H1 (cell line): ENCODE results near the gene CDHR5. TPM values are rescaled to one million over a fixed set of nuclear protein-coding genes. Genes with fewer than 3 reads are reported as not detected.

Experiments used
- CTCF ChIA-PET: fragments of 300-600 bp; sonication (Branson Sonifier 250); formaldehyde crosslinking; loops from one replicate; lab custom pipeline; 2021; ENCODE audit not compliant: partially characterized antibody; lab: Charles Lee
- POLR2A ChIA-PET: fragments of 300-600 bp; sonication (Branson Sonifier 250); formaldehyde crosslinking; loops from one replicate; lab custom pipeline; 2021; ENCODE audit warnings: inconsistent platforms; ENCODE audit not compliant: partially characterized antibody; lab: Charles Lee
- DNase-seq, 2 experiments: peaks; one replicate each; pipeline versions ENCODE4 v3.0.0 to v3.0.0-alpha.2; 2010 to 2022; ENCODE audit warnings: low spot score in 2 of 2, low read depth in 1 of 2, mixed read lengths in 1 of 2
- FAIRE-seq: peaks from 2 replicates; lab custom pipeline; 2011; peaks lifted over from hg19 to GRCh38; lab: Jason Lieb, UNC
- H2AFZ ChIP-seq: 2 replicates; pipeline ENCODE4 v1.8.1; 2012; ENCODE audit warnings: low read length, inconsistent platforms
- H2AK5ac ChIP-seq: 2 replicates; pipeline ENCODE4 v1.6.1; 2013; ENCODE audit warnings: low read depth, low read length
- H2BK120ac ChIP-seq: replicated peaks from 2 replicates; pipeline ENCODE3; 2013; ENCODE audit warnings: low read depth, low read length, inconsistent platforms
- H2BK12ac ChIP-seq: 2 replicates; pipeline ENCODE4 v1.6.1; 2013; ENCODE audit warnings: low read depth, low read length
- H2BK15ac ChIP-seq: 2 replicates; pipeline ENCODE4 v1.6.1; 2013; ENCODE audit warnings: low read length
- H2BK20ac ChIP-seq: 2 replicates; pipeline ENCODE4 v1.6.1; 2013; ENCODE audit warnings: low read length
- H2BK5ac ChIP-seq: 2 replicates; pipeline ENCODE4 v1.6.1; 2013; ENCODE audit warnings: low read depth, low read length
- H3K14ac ChIP-seq: 2 replicates; pipeline ENCODE4 v1.6.1; 2013; ENCODE audit warnings: inconsistent platforms; ENCODE audit not compliant: insufficient read length
- H3K18ac ChIP-seq: 2 replicates; pipeline ENCODE4 v1.6.1; 2013; ENCODE audit warnings: low read length; ENCODE audit errors: extremely low read depth
- H3K23ac ChIP-seq: 2 replicates; pipeline ENCODE4 v1.6.1; 2013; ENCODE audit warnings: inconsistent platforms; ENCODE audit not compliant: insufficient read length
- H3K23me2 ChIP-seq: 2 replicates; pipeline ENCODE4 v1.6.1; 2013; ENCODE audit warnings: low read depth, low read length
- H3K27ac ChIP-seq: 2 replicates; pipeline ENCODE4 v1.6.1; 2011; ENCODE audit warnings: low read depth, low read length, inconsistent platforms
- H3K27me3 ChIP-seq, 4 experiments: replicated peaks in 1 of 4; 1 replicate in 1 of 4; 2 replicates in 3 of 4; pipeline versions ENCODE4 v1.6.1 to v1.8.1; 2011 to 2013; ENCODE audit warnings: low read length in 3 of 4, mild to moderate bottlenecking in 3 of 4, inconsistent platforms in 2 of 4, mixed read lengths in 2 of 4, moderate library complexity in 1 of 4; ENCODE audit not compliant: control insufficient read depth in 3 of 4, insufficient read depth in 3 of 4; ENCODE audit errors: extremely low read depth in 1 of 4
- H3K36me3 ChIP-seq, 4 experiments: 2 replicates each; pipeline versions ENCODE4 v1.6.1 to v1.8.1; 2011 to 2013; ENCODE audit warnings: mild to moderate bottlenecking in 4 of 4, low read length in 3 of 4, moderate library complexity in 2 of 4, control low read depth in 1 of 4, inconsistent platforms in 1 of 4; ENCODE audit not compliant: insufficient read depth in 4 of 4, control insufficient read depth in 2 of 4
- H3K4ac ChIP-seq: replicated peaks from 2 replicates; pipeline ENCODE3; 2013; ENCODE audit warnings: low read length, low read depth, mixed read lengths, inconsistent platforms; ENCODE audit not compliant: insufficient read length
- H3K4me1 ChIP-seq, 4 experiments: replicated peaks in 1 of 4; 1 replicate in 1 of 4; 2 replicates in 3 of 4; pipeline versions ENCODE4 v1.6.1 to v1.8.1; 2011 to 2013; ENCODE audit warnings: low read length in 3 of 4, inconsistent platforms in 2 of 4, mixed read lengths in 1 of 4; ENCODE audit not compliant: insufficient read depth in 4 of 4, control insufficient read depth in 3 of 4
- H3K4me2 ChIP-seq, 2 experiments: 2 replicates each; pipeline versions ENCODE4 v1.6.1 to v1.8.1; 2011 to 2013; ENCODE audit warnings: low read depth in 2 of 2, low read length in 2 of 2, control low read depth in 1 of 2, inconsistent platforms in 1 of 2, mild to moderate bottlenecking in 1 of 2; ENCODE audit not compliant: insufficient read depth in 1 of 2
- H3K4me3 ChIP-seq, 4 experiments: fragments of 200-600, 300-600 bp in 1 of 4; sonication (generic), shearing (Covaris generic), sonication (Bioruptor Twin) in 1 of 4; 2 replicates each; pipeline versions ENCODE4 v1.5.1 to v1.8.1; 2011 to 2016; ENCODE audit warnings: low read length in 4 of 4, low read depth in 3 of 4, control low read depth in 2 of 4, inconsistent platforms in 2 of 4, mild to moderate bottlenecking in 2 of 4, mixed read lengths in 1 of 4, moderate library complexity in 1 of 4; ENCODE audit not compliant: insufficient read depth in 2 of 4; ENCODE audit errors: extremely low read depth in 1 of 4
- H3K56ac ChIP-seq: replicated peaks from 2 replicates; pipeline ENCODE3; 2013; ENCODE audit warnings: low read depth, mild to moderate bottlenecking, mixed read lengths, low read length, inconsistent platforms; ENCODE audit not compliant: insufficient read length
- H3K79me1 ChIP-seq: 2 replicates; pipeline ENCODE4 v1.6.1; 2013; ENCODE audit warnings: low read depth, low read length, control low read depth
- H3K79me2 ChIP-seq, 2 experiments: 2 replicates each; pipeline versions ENCODE4 v1.6.1 to v1.8.1; 2012 to 2013; ENCODE audit warnings: low read length in 2 of 2, mild to moderate bottlenecking in 2 of 2, inconsistent platforms in 1 of 2; ENCODE audit not compliant: insufficient read depth in 2 of 2, control insufficient read depth in 1 of 2
- H3K9ac ChIP-seq, 4 experiments: replicated peaks in 1 of 4; 1 replicate in 1 of 4; 2 replicates in 3 of 4; pipeline versions ENCODE4 v1.6.1 to v1.8.1; 2011 to 2013; ENCODE audit warnings: low read depth in 3 of 4, low read length in 3 of 4, control low read depth in 2 of 4, mild to moderate bottlenecking in 2 of 4, moderate library complexity in 2 of 4, inconsistent platforms in 1 of 4; ENCODE audit errors: extremely low read depth in 1 of 4
- H3K9me3 ChIP-seq, 2 experiments: 2 replicates each; pipeline versions ENCODE4 v1.6.1 to v1.8.1; 2012 to 2013; ENCODE audit warnings: mild to moderate bottlenecking in 2 of 2, moderate library complexity in 2 of 2, control low read depth in 1 of 2, inconsistent platforms in 1 of 2, low read depth in 1 of 2, low read length in 1 of 2, mixed read lengths in 1 of 2; ENCODE audit not compliant: insufficient read depth in 2 of 2
- H4K20me1 ChIP-seq, 2 experiments: replicated peaks in 1 of 2; 2 replicates each; pipeline versions ENCODE3 to v1.8.1; 2011 to 2013; ENCODE audit warnings: inconsistent platforms in 2 of 2, low read length in 2 of 2, mild to moderate bottlenecking in 1 of 2; ENCODE audit not compliant: insufficient read depth in 2 of 2, control insufficient read depth in 1 of 2
- H4K5ac ChIP-seq: 2 replicates; pipeline ENCODE4 v1.6.1; 2013; ENCODE audit warnings: low read length, low read depth, mixed read lengths, inconsistent platforms; ENCODE audit not compliant: insufficient read length
- H4K8ac ChIP-seq: 2 replicates; pipeline ENCODE4 v1.8.0; 2013; ENCODE audit warnings: mild to moderate bottlenecking, moderate library complexity, low read length, inconsistent platforms; ENCODE audit not compliant: insufficient read depth; ENCODE audit errors: extremely low read depth
- H4K91ac ChIP-seq: replicated peaks from 2 replicates; pipeline ENCODE3; 2013; ENCODE audit warnings: low read length, mixed read lengths, inconsistent platforms; ENCODE audit not compliant: insufficient read length
- CHD2 ChIP-seq: IDR thresholded peaks from 2 replicates; pipeline ENCODE4 v1.6.1; 2012; ENCODE audit warnings: low read length, improper control_type of control experiment
- JUND ChIP-seq: IDR thresholded peaks from 2 replicates; pipeline ENCODE4 v1.6.1; 2011; ENCODE audit warnings: mild to moderate bottlenecking, improper control_type of control experiment, low read length
- MAFK ChIP-seq: IDR thresholded peaks from 2 replicates; pipeline ENCODE4 v1.6.1; 2012; ENCODE audit warnings: low read depth, mild to moderate bottlenecking, improper control_type of control experiment, low read length
- SIRT6 ChIP-seq: IDR thresholded peaks from one replicate; pipeline ENCODE4 v1.7.1; 2012; ENCODE audit warnings: low read length, inconsistent platforms
- SIX5 ChIP-seq: IDR thresholded peaks from 2 replicates; pipeline ENCODE4 v1.6.1; 2011; ENCODE audit warnings: mild to moderate bottlenecking, low read depth, low read length
- TAF1 ChIP-seq: IDR thresholded peaks from 2 replicates; pipeline ENCODE4 v1.6.1; 2011; ENCODE audit warnings: mild to moderate bottlenecking, low read depth, low read length
- WGBS, 2 experiments: shearing (Covaris generic) in 1 of 2; methylation state at CpG; one replicate each; pipeline versions ENCODE4 v1.1.6 to v1.1.7; 2013 to 2015; ENCODE audit warnings: low lambda C conversion rate in 2 of 2, mixed read lengths in 2 of 2, inconsistent platforms in 1 of 2, low coverage in 1 of 2, missing lambda C conversion rate in 1 of 2; ENCODE audit not compliant: insufficient replicate concordance in 2 of 2, insufficient coverage in 1 of 2, insufficient read length in 1 of 2; ENCODE audit errors: extremely low coverage in 1 of 2, missing lambda C conversion rate in 1 of 2; 5-methylcytosine and 5-hydroxymethylcytosine counted together
- polyA plus RNA-seq, 7 experiments: library from polyadenylated mRNA; depleted of rRNA in 3 of 7; stranded (reverse) in 5 of 7; unstranded in 2 of 7; fragments of >200 nt in 5 of 7; fragments of 200-250 nt in 2 of 7; gene quantifications; 1 replicate in 5 of 7; 2 replicates in 1 of 7; 4 replicates in 1 of 7; pipeline versions ENCODE4 v1.2.1 to v1.2.3, GENCODE V29; 2011 to 2013; ENCODE audit warnings: missing spikeins in 2 of 7, mixed read lengths in 2 of 7
- total RNA-seq: library from RNA; stranded (reverse); fragmentation: NEBNext Ultra II Directional; extraction: Animal tissue kit (Norgen Biotek cat#: 25700); gene quantifications from 2 replicates; pipeline ENCODE4 v1.2.1, GENCODE V29; 2021

Gene CDHR5
- total and polyA plus RNA-seq, 2 of the 8 experiments (the other 6 are each of a cell fraction or from before 2014, with no cell fraction given) = not detected

GRCh38 chr11:650482-650881 is 25.7 kb upstream of the CDHR5 start:
- no peak overlapping the region for H3K4me3 ChIP-seq
- no peak for DNase-seq
- ChIA-PET CTCF (interaction anchor here (1.0 kb wide), 1 partner anchor 14 kb away, joined by 3 read pairs; no protein-coding TSS in a partner anchor), POLR2A (interaction anchor here (1.9 kb wide), 1 partner anchor 39 kb away, joined by 5 read pairs; no protein-coding TSS in a partner anchor)
- no peak overlapping the region for H3K56ac ChIP-seq
- H2AK5ac ChIP-seq = no peak overlapping the region
- H3K14ac ChIP-seq = no peak overlapping the region
- H3K9me3 ChIP-seq = no peaks in the 10 kb centered on the region
- no peak overlapping the region for H3K4me2 ChIP-seq
- 93% methylated on average over 10 of the region's 10 CpGs; no CpG with 5 or more reads in 1 of the 2 experiments for WGBS, 2 experiments
- H4K8ac ChIP-seq = no peak overlapping the region
- H2AFZ ChIP-seq = no peak overlapping the region
- H3K4ac ChIP-seq = no peak overlapping the region
- H2BK5ac ChIP-seq = no peak overlapping the region
- peaks cover 0 to 15% (median 5%) of the 10 kb centered on the region in 4 experiments; a peak in 5 of 8 replicates for H3K36me3 ChIP-seq
- peaks cover 0 to 2% of the 10 kb centered on the region in 2 experiments for H4K20me1 ChIP-seq
- FAIRE-seq = no peak
- H2BK12ac ChIP-seq = no peak overlapping the region
- H4K91ac ChIP-seq = no peak overlapping the region
- H3K18ac ChIP-seq = no peak overlapping the region
- no peaks in the 10 kb centered on the region for H3K4me1 ChIP-seq
- no peak overlapping the region for H4K5ac ChIP-seq
- no peak overlapping the region for H2BK20ac ChIP-seq
- no peak overlapping the region for H3K23ac ChIP-seq
- no peak overlapping the region for H2BK15ac ChIP-seq
- H3K79me1 ChIP-seq = no peaks in the 10 kb centered on the region
- no peak overlapping the region for H3K9ac ChIP-seq
- no peaks in the 10 kb centered on the region for H3K79me2 ChIP-seq
- H3K27ac ChIP-seq = no peak overlapping the region
- H3K27me3 ChIP-seq = no peaks in the 10 kb centered on the region
- no peak overlapping the region for H2BK120ac ChIP-seq
- H3K23me2 ChIP-seq = no peaks in the 10 kb centered on the region
- no peak for TF ChIP-seq SIRT6
- TF ChIP-seq CHD2 = no peak
- TF ChIP-seq TAF1 = no peak
- TF ChIP-seq MAFK = no peak
- TF ChIP-seq SIX5 = no peak
- no peak for TF ChIP-seq JUND
